ENCODE data around the gene LAMTOR1. TPM values are rescaled to one million over a fixed set of nuclear protein-coding genes. Genes with fewer than 3 reads are reported as not detected.
A peak's percentile ranks its signal among the peaks of the same experiment; 100 is the strongest.

Gene LAMTOR1
- total and polyA plus RNA-seq, 10 of the 15 experiments (the other 5 are each of a cell fraction or from before 2014, with no cell fraction given), result 58.8 to 141 (median 110) TPM

DNA sequence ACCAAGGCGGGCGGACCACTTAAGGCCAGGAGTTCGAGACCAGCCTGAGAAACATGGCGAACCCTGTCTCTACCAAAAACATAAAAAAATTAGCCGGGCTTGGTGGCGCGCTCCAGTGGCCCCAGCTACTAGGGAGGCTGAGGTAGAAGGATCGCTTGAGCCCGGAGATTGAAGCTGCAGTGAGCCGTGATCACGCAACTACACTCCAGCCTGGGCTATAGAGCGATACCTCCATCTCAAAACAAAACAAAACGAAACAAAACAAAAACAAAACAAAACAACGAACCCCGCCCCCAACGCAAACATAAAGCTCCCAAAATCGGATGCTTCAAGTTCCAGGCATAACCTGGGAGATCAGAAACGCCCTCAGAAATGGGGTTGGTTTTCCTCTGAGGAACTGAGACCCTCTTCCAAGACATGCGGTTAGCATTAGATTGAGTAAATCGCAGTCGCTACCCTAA is 21.9 kb downstream of the LAMTOR1 start:
- no peak for DNase-seq (ENCODE audit: low read depth, low spot score)
- Histone ChIP-seq H3K4me3 (peak overlapping the region; percentile 67), H3K36me3 (ENCODE audit: control insufficient read depth in 2 of 2, insufficient read depth in 2 of 2, low read length in 1 of 2) (no peaks in the 10 kb centered on the region), H3K9ac (ENCODE audit: control insufficient read depth, insufficient read depth, low read length) (peak overlapping the region; percentile 65), H2AFZ (ENCODE audit: control insufficient read depth, low read depth, low read length) (peak overlapping the region; percentile 93), H3K4me2 (ENCODE audit: control insufficient read depth, insufficient read depth) (peak overlapping the region; percentile 89), H3K4me1 (ENCODE audit: control insufficient read depth, insufficient read depth, low read length) (peaks cover 16% of the 10 kb centered on the region), H3K27me3 (replicated peaks in 1 of 2; ENCODE audit: control insufficient read depth in 2 of 2, insufficient read depth in 2 of 2, low read length in 1 of 2) (no peaks in the 10 kb centered on the region), H4K20me1 (ENCODE audit: control insufficient read depth, insufficient read depth) (no peaks in the 10 kb centered on the region), H3K9me3 (replicated peaks; ENCODE audit: control insufficient read depth, insufficient read depth, low read length) (no peaks in the 10 kb centered on the region), H3K79me2 (ENCODE audit: control insufficient read depth, insufficient read depth, low read length) (peaks cover 37% of the 10 kb centered on the region), H3K27ac (ENCODE audit: control insufficient read depth, insufficient read depth) (peak overlapping the region; percentile 68)
- TF ChIP-seq NFYB (IDR thresholded peaks at IDR 0.05; ENCODE audit: insufficient read depth, low read depth, low read length), result no peak
- TF ChIP-seq NFIC (IDR thresholded peaks at IDR 0.05; ENCODE audit: low read depth, low read length), result no peak
- TF ChIP-seq NBN (IDR thresholded peaks at IDR 0.05), result no peak
- TF ChIP-seq, protein P1, sequence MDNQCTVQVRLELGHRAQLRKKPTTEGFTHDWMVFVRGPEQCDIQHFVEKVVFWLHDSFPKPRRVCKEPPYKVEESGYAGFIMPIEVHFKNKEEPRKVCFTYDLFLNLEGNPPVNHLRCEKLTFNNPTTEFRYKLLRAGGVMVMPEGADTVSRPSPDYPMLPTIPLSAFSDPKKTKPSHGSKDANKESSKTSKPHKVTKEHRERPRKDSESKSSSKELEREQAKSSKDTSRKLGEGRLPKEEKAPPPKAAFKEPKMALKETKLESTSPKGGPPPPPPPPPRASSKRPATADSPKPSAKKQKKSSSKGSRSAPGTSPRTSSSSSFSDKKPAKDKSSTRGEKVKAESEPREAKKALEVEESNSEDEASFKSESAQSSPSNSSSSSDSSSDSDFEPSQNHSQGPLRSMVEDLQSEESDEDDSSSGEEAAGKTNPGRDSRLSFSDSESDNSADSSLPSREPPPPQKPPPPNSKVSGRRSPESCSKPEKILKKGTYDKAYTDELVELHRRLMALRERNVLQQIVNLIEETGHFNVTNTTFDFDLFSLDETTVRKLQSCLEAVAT (IDR thresholded peaks at IDR 0.05), result peak; percentile 63; the same call in 1 of the 2 replicates
- ChIA-PET RAD21 (ENCODE audit: unreplicated experiment) (interaction anchor here (0.6 to 2.4 kb wide), 6 partner anchors 10 to 350 kb away, joined by 3 to 16 read pairs (median 5); no protein-coding TSS in a partner anchor), SMC1A (ENCODE audit: uncharacterized antibody, unreplicated experiment) (interaction anchor here (0.9 to 3.5 kb wide), 12 partner anchors 10 to 103 kb away, joined by 3 to 30 read pairs (median 4); no protein-coding TSS in a partner anchor), POLR2A (interaction anchor here (0.8 to 1.9 kb wide), 10 partner anchors 10 to 153 kb away, joined by 3 to 13 read pairs (median 5); partner anchors contain the start of genes ANAPC15 and XNDC1N), CTCF (interaction anchor here (0.9 to 2.4 kb wide), 10 partner anchors 9 to 353 kb away, joined by 3 to 49 read pairs (median 4); partner anchors contain the start of gene CLPB)
- TSS peak; percentile 55 for BruUV-seq (replicated peaks)
- WGBS (ENCODE audit: insufficient coverage, insufficient replicate concordance, low lambda C conversion rate, missing lambda C conversion rate), result 78% methylated on average over 21 of the region's 21 CpGs
- no peak for ATAC-seq
- intact Hi-C loops (cut with micrococcal nuclease; ENCODE audit: unreplicated experiment) (loop anchor here (2.0 kb wide), 1 partner anchor 40 kb away; no protein-coding TSS in a partner anchor), in situ Hi-C loops (cut with MboI) (no loop called here)
- no peak for FAIRE-seq
